SIG-M5 treated with dmso at 0.1 percent for 504 hours (cell line): ENCODE data around the gene GALNTL6.
"Not testable (repeated sequence)": the region's sequence is repeated elsewhere in the genome, so short reads cannot be mapped to it uniquely, and the experiment has no call there.

Experiments
- DNase-seq: peaks from one replicate; lab custom pipeline; 2025; ENCODE audit not compliant: unreplicated experiment; lab: John Stamatoyannopoulos, UW

Gene GALNTL6

GRCh38 chr4:172900900-172901299, 1087.7 kb downstream of the GALNTL6 start:
- no peak for DNase-seq

- not testable (repeated sequence) for DNase-seq
These were observed 1099.3 kb downstream of the GALNTL6 start for GRCh38 chr4:172912468-172912867.

- DNase-seq, result not testable (repeated sequence)
These were observed 1104.2 kb downstream of the GALNTL6 start for GRCh38 chr4:172917403-172917802.

- DNase-seq, result no peak
These were observed 1106.1 kb downstream of the GALNTL6 start for GRCh38 chr4:172919269-172919668.

- no peak for DNase-seq
These were observed 1114.1 kb downstream of the GALNTL6 start for GRCh38 chr4:172927096-172927814.

- no peak for DNase-seq
These were observed 1115.1 kb downstream of the GALNTL6 start for GRCh38 chr4:172928347-172928746.

- no peak for DNase-seq
These were observed 1125.0 kb downstream of the GALNTL6 start for GRCh38 chr4:172938072-172938829.

- no peak for DNase-seq
These were observed 1125.7 kb downstream of the GALNTL6 start for GRCh38 chr4:172938870-172939269.

- no peak for DNase-seq
These were observed 1129.6 kb downstream of the GALNTL6 start for GRCh38 chr4:172942840-172943239.

GRCh38 chr4:172945611-172946010, 1132.4 kb downstream of the GALNTL6 start:
- DNase-seq, result no peak

GRCh38 chr4:172946503-172946902, 1133.3 kb downstream of the GALNTL6 start:
- no peak for DNase-seq

GRCh38 chr4:172947594-172947993, 1134.4 kb downstream of the GALNTL6 start:
- DNase-seq, result no peak

GRCh38 chr4:172950990-172951389, 1137.8 kb downstream of the GALNTL6 start:
- no peak for DNase-seq

GRCh38 chr4:172951679-172952451, 1138.7 kb downstream of the GALNTL6 start:
- no peak for DNase-seq

- no peak for DNase-seq
These were observed 1140.8 kb downstream of the GALNTL6 start for GRCh38 chr4:172953896-172954568.

GRCh38 chr4:172956340-172956739, 1143.1 kb downstream of the GALNTL6 start:
- DNase-seq, result not testable (repeated sequence)

- no peak for DNase-seq
These were observed 1144.0 kb downstream of the GALNTL6 start for GRCh38 chr4:172957216-172957615.

- DNase-seq, result peak; percentile 1
These were observed 1149.6 kb downstream of the GALNTL6 start for GRCh38 chr4:172962564-172963353.

GRCh38 chr4:172963498-172964294, 1150.5 kb downstream of the GALNTL6 start:
- DNase-seq, result no peak
